GM12878 (cell line): ENCODE data around the gene ACTG1. TPM values are rescaled to one million over a fixed set of nuclear protein-coding genes. Genes with fewer than 3 reads are reported as not detected.

ENCODE experiments used
- BMI1 ChIP-seq: fragments of 450-650 bp; IDR thresholded peaks from 2 replicates; pipeline ENCODE4 v1.6.1; 2016; ENCODE audit warnings: mild to moderate bottlenecking, moderate library complexity, borderline replicate concordance
- JUND ChIP-seq: IDR thresholded peaks from 2 replicates; pipeline ENCODE4 v1.6.1; 2012; ENCODE audit warnings: low read depth, mild to moderate bottlenecking, low read length, improper control_type of control experiment, moderate library complexity
- NFYB ChIP-seq: IDR thresholded peaks from 2 replicates; pipeline ENCODE4 v1.6.1; 2011; ENCODE audit warnings: low read depth, mild to moderate bottlenecking, low read length, improper control_type of control experiment, moderate library complexity; ENCODE audit not compliant: insufficient read depth
- POLR2AphosphoS2 ChIP-seq: IDR thresholded peaks from 2 replicates; pipeline ENCODE4 v1.6.1; 2011; ENCODE audit warnings: low read depth, mild to moderate bottlenecking, low read length, improper control_type of control experiment, moderate library complexity
- RAD21 ChIP-seq: IDR thresholded peaks from 2 replicates; pipeline ENCODE4 v1.6.1; 2011; ENCODE audit warnings: mild to moderate bottlenecking, low read depth, low read length, moderate library complexity; ENCODE audit not compliant: insufficient read depth
- SPI1 ChIP-seq: IDR thresholded peaks from 2 replicates; pipeline ENCODE4 v1.6.1; 2011; ENCODE audit warnings: low read depth, mild to moderate bottlenecking, low read length, moderate library complexity, borderline replicate concordance; ENCODE audit not compliant: insufficient read depth
- TCF12 ChIP-seq: IDR thresholded peaks from 2 replicates; pipeline ENCODE4 v1.6.1; 2011; ENCODE audit warnings: low read depth, mild to moderate bottlenecking, low read length
- ZNF274 ChIP-seq: IDR thresholded peaks from one replicate; pipeline ENCODE4 v1.8.0; 2011; ENCODE audit not compliant: insufficient read length, insufficient read depth
- ZZZ3 ChIP-seq: IDR thresholded peaks from 2 replicates; pipeline ENCODE4 v1.6.1; 2011; ENCODE audit warnings: low read depth; ENCODE audit not compliant: control insufficient read depth, insufficient read length
- polyA plus RNA-seq, 11 experiments: library from polyadenylated mRNA; depleted of rRNA in 4 of 11; unstranded in 6 of 11; stranded (reverse) in 5 of 11; fragments of >200 nt; fragmentation: Nextera tagmentation in 4 of 11; fragmentation: Illumina TruSeq in 1 of 11; extraction: Ambion mirVana in 4 of 11; extraction: Trizol in 1 of 11; gene quantifications; 1 replicate in 1 of 11; 2 replicates in 10 of 11; pipeline versions ENCODE4 v1.2.1 to v1.2.3, GENCODE V29; 2011 to 2016; ENCODE audit warnings: inconsistent platforms in 2 of 11, missing spikeins in 2 of 11, low read depth in 1 of 11
- total RNA-seq, 4 experiments: library from RNA; depleted of rRNA in 3 of 4; stranded (reverse); fragments of >200 nt in 3 of 4; fragmentation: Illumina TruSeq in 1 of 4; extraction: Trizol in 1 of 4; gene quantifications; 2 replicates each; pipeline versions ENCODE4 v1.2.1 to v1.2.3, GENCODE V29; 2013 to 2021
- TF ChIP-seq, protein P1 (sequence below): fragments of 450-650 bp; IDR thresholded peaks from 2 replicates; pipeline ENCODE4 v1.6.1; 2018; ENCODE audit warnings: mild to moderate bottlenecking, low read depth, moderate library complexity; ENCODE audit not compliant: partially characterized antibody
- TF ChIP-seq, protein P2 (sequence below): fragments of 450-650 bp; IDR thresholded peaks from 2 replicates; pipeline ENCODE4 v1.6.1; 2016; ENCODE audit warnings: mild to moderate bottlenecking, moderate library complexity, borderline replicate concordance
- TF ChIP-seq, protein P3 (sequence below): fragments of 150-350 bp; IDR thresholded peaks from 2 replicates; pipeline ENCODE4 v1.6.1; 2016; ENCODE audit warnings: low read depth, low read length
- TF ChIP-seq, protein P4 (sequence below): fragments of 450-650 bp; IDR thresholded peaks from 2 replicates; pipeline ENCODE4 v1.6.1; 2018; ENCODE audit warnings: borderline replicate concordance, mild to moderate bottlenecking; ENCODE audit not compliant: partially characterized antibody
- TF ChIP-seq, protein P5 (sequence below): IDR thresholded peaks from 2 replicates; pipeline ENCODE4 v1.6.1; 2011; ENCODE audit warnings: low read depth, mild to moderate bottlenecking, low read length, moderate library complexity, borderline replicate concordance; ENCODE audit errors: extremely low read depth

ACTG1 gene
- total and polyA plus RNA-seq, 10 of the 15 experiments (the other 5 are each of a cell fraction or from before 2014, with no cell fraction given), result 810 to 6,105 (median 3,650) TPM

DNA sequence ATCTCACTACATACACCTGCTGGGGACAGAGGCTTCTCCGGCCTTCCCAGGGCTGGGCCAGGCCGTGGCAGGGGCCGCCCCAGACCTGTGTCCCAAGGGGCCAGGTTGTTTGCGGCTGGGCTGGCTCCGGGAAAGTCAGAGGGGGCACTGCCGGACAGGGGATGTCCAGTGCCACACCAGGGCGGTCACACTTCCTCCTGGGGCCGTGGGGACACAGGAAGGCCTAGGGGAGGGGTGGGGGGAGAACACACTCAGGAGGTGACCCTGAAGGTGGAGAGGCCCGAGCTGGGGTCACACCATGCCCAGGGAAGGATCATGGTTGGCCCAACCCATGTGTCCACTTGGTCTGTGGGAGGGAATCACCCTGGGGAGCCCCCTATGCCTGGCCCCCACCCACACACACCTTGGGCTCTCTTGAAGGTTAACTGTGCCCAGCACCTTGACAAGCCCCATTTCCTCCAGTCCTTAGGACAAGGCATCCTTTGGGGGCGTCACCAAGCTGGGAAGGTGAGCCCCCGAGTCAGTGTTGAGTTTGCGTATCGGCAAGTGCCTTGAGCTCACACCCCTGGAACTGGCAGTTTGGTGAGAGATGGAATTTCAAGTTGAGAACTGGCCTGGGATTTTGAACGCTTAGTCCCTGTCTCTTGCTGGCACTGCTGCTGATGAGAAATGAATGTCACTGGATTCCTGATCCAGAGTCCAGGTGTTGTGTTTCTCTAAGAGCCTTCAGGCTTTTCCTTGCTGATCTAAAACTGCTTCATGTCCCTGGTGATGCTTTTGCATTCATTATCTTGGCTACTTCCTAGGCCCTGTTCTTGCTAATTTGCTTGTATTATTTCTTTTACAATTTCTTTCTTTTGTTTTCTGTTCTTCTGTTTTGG lies 7.7 kb upstream of the ACTG1 start (continued):
- TF ChIP-seq, protein P1, sequence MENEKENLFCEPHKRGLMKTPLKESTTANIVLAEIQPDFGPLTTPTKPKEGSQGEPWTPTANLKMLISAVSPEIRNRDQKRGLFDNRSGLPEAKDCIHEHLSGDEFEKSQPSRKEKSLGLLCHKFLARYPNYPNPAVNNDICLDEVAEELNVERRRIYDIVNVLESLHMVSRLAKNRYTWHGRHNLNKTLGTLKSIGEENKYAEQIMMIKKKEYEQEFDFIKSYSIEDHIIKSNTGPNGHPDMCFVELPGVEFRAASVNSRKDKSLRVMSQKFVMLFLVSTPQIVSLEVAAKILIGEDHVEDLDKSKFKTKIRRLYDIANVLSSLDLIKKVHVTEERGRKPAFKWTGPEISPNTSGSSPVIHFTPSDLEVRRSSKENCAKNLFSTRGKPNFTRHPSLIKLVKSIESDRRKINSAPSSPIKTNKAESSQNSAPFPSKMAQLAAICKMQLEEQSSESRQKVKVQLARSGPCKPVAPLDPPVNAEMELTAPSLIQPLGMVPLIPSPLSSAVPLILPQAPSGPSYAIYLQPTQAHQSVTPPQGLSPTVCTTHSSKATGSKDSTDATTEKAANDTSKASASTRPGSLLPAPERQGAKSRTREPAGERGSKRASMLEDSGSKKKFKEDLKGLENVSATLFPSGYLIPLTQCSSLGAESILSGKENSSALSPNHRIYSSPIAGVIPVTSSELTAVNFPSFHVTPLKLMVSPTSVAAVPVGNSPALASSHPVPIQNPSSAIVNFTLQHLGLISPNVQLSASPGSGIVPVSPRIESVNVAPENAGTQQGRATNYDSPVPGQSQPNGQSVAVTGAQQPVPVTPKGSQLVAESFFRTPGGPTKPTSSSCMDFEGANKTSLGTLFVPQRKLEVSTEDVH, result no peak
- no peak for TF ChIP-seq ZZZ3
- TF ChIP-seq TCF12, result no peak
- no peak for TF ChIP-seq RAD21
- TF ChIP-seq, protein P2, sequence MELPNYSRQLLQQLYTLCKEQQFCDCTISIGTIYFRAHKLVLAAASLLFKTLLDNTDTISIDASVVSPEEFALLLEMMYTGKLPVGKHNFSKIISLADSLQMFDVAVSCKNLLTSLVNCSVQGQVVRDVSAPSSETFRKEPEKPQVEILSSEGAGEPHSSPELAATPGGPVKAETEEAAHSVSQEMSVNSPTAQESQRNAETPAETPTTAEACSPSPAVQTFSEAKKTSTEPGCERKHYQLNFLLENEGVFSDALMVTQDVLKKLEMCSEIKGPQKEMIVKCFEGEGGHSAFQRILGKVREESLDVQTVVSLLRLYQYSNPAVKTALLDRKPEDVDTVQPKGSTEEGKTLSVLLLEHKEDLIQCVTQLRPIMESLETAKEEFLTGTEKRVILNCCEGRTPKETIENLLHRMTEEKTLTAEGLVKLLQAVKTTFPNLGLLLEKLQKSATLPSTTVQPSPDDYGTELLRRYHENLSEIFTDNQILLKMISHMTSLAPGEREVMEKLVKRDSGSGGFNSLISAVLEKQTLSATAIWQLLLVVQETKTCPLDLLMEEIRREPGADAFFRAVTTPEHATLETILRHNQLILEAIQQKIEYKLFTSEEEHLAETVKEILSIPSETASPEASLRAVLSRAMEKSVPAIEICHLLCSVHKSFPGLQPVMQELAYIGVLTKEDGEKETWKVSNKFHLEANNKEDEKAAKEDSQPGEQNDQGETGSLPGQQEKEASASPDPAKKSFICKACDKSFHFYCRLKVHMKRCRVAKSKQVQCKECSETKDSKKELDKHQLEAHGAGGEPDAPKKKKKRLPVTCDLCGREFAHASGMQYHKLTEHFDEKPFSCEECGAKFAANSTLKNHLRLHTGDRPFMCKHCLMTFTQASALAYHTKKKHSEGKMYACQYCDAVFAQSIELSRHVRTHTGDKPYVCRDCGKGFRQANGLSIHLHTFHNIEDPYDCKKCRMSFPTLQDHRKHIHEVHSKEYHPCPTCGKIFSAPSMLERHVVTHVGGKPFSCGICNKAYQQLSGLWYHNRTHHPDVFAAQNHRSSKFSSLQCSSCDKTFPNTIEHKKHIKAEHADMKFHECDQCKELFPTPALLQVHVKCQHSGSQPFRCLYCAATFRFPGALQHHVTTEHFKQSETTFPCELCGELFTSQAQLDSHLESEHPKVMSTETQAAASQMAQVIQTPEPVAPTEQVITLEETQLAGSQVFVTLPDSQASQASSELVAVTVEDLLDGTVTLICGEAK, result peak; percentile 26; the same call in 1 of the 2 replicates
- no peak for TF ChIP-seq BMI1
- TF ChIP-seq ZNF274, result no peak
- no peak for TF ChIP-seq JUND
- TF ChIP-seq NFYB, result no peak
- TF ChIP-seq, protein P3, sequence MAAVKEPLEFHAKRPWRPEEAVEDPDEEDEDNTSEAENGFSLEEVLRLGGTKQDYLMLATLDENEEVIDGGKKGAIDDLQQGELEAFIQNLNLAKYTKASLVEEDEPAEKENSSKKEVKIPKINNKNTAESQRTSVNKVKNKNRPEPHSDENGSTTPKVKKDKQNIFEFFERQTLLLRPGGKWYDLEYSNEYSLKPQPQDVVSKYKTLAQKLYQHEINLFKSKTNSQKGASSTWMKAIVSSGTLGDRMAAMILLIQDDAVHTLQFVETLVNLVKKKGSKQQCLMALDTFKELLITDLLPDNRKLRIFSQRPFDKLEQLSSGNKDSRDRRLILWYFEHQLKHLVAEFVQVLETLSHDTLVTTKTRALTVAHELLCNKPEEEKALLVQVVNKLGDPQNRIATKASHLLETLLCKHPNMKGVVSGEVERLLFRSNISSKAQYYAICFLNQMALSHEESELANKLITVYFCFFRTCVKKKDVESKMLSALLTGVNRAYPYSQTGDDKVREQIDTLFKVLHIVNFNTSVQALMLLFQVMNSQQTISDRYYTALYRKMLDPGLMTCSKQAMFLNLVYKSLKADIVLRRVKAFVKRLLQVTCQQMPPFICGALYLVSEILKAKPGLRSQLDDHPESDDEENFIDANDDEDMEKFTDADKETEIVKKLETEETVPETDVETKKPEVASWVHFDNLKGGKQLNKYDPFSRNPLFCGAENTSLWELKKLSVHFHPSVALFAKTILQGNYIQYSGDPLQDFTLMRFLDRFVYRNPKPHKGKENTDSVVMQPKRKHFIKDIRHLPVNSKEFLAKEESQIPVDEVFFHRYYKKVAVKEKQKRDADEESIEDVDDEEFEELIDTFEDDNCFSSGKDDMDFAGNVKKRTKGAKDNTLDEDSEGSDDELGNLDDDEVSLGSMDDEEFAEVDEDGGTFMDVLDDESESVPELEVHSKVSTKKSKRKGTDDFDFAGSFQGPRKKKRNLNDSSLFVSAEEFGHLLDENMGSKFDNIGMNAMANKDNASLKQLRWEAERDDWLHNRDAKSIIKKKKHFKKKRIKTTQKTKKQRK, result no peak
- TF ChIP-seq, protein P4, sequence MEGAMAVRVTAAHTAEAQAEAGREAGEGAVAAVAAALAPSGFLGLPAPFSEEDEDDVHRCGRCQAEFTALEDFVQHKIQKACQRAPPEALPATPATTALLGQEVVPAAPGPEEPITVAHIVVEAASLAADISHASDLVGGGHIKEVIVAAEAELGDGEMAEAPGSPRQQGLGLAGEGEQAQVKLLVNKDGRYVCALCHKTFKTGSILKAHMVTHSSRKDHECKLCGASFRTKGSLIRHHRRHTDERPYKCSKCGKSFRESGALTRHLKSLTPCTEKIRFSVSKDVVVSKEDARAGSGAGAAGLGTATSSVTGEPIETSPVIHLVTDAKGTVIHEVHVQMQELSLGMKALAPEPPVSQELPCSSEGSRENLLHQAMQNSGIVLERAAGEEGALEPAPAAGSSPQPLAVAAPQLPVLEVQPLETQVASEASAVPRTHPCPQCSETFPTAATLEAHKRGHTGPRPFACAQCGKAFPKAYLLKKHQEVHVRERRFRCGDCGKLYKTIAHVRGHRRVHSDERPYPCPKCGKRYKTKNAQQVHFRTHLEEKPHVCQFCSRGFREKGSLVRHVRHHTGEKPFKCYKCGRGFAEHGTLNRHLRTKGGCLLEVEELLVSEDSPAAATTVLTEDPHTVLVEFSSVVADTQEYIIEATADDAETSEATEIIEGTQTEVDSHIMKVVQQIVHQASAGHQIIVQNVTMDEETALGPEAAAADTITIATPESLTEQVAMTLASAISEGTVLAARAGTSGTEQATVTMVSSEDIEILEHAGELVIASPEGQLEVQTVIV, result no peak
- TF ChIP-seq SPI1, result 0 out of 2 replicates have a peak, but pooled peaks have one; percentile 31
- TF ChIP-seq, protein P5, sequence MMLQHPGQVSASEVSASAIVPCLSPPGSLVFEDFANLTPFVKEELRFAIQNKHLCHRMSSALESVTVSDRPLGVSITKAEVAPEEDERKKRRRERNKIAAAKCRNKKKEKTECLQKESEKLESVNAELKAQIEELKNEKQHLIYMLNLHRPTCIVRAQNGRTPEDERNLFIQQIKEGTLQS, result no peak
- TF ChIP-seq POLR2AphosphoS2, result no peak
